Stimulated activated naive CD4-positive, alpha-beta T cell treated with Interleukin-2 at 50 U/mL for 16 hours (primary cell): ENCODE measurements around the gene BPIFA1.

Experiments
- DNase-seq: peaks from one replicate; lab custom pipeline; 2025; lab: John Stamatoyannopoulos, UW

BPIFA1 gene

GRCh38 chr20:33235696-33236095, at the start of gene BPIFA1:
Gene BPIFA1, plus strand, starts transcription at chr20:33235996. Its CDS starts 1,716 bp downstream, at chr20:33237712.
- no peak for DNase-seq

GRCh38 chr20:33187491-33187890, 48.3 kb upstream of the BPIFA1 start:
- DNase-seq: no peak

DNA sequence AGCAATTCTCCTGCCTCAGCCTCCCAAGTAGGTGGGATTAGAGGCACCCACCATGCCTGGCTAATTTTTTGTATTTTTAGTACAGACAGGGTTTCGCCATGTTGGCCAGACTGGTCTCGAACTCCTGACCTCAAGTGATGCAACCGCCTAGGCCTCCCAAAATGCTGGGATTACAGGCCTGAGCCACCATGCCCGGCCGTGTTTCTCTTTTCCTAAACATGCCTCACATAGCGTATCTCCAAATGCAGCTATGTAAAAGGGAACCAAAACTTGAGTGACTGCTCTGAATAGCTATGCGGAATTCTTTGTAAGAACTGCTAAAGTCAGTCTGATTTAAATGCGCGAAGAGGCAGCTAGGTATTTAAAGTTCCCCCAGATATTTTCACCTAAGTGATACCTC, 47.4 kb upstream of the BPIFA1 start:
- no peak for DNase-seq

- no peak for DNase-seq
These were observed 44.3 kb upstream of the BPIFA1 start for GRCh38 chr20:33191484-33191883.

GRCh38 chr20:33191955-33192354, 43.8 kb upstream of the BPIFA1 start:
- no peak for DNase-seq

- no peak for DNase-seq
These were observed 42.8 kb upstream of the BPIFA1 start for GRCh38 chr20:33192912-33193501.

DNA sequence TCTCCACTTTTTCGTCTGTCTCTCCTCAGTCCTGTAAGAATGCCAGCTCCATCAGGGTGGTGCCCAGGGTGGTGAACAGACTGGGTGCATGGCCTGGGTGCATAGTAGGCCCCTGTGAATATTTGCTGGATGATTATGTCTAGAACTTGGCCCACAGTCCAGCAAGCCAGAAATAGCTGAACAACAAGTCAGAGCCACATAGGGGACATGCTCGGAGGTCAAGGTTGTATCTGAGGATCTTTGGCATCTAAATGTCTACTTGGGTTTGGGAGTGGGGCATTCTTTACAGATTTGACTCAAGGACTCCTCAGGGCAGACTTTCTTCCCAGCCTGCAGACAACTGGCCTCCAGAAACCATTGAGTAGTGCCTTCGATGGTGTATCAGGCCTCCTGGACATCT, 36.8 kb upstream of the BPIFA1 start:
- DNase-seq: no peak

- no peak for DNase-seq
These were observed 33.3 kb upstream of the BPIFA1 start for GRCh38 chr20:33202451-33202850.

GRCh38 chr20:33203444-33203843, 32.4 kb upstream of the BPIFA1 start:
- no peak for DNase-seq

DNA sequence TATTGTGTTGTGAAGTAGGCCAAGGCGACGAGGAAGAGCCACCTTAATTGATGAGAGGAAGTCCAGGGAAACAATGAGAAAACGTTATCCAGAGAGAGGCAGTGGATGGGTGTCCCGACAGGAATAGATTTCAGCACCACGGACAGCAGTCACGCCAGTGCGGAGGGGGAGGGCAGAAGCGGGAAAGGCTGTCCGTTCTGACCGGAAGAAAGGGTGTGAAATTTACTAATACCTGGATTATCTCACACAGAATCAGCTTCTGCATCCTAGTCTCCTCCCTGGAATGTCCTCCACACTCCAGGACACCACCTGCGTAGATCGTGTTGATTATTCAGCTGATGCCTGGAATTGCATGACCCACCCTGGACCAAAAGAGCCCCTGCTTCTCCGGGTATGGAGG, 26.0 kb upstream of the BPIFA1 start:
- DNase-seq: no peak

DNA sequence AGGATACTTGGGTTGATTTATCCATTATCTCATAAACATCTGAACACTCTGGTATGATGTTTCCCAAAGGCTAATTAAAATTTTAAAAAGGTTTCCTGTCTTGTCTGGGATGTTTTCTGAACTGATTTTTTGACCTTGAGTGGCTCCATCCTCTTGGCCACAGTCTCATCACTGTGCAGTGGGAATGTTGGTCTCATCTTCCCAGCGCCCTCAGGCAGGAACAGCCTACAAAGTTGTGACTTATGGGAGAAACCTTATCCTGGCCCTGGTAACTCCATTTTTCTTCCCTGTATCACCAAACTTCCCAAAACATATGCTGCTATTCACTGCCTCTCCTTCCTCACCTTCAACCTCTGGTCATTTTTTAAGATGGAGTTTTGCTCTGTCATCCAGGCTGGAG, 25.4 kb upstream of the BPIFA1 start:
- DNase-seq: no peak

DNA sequence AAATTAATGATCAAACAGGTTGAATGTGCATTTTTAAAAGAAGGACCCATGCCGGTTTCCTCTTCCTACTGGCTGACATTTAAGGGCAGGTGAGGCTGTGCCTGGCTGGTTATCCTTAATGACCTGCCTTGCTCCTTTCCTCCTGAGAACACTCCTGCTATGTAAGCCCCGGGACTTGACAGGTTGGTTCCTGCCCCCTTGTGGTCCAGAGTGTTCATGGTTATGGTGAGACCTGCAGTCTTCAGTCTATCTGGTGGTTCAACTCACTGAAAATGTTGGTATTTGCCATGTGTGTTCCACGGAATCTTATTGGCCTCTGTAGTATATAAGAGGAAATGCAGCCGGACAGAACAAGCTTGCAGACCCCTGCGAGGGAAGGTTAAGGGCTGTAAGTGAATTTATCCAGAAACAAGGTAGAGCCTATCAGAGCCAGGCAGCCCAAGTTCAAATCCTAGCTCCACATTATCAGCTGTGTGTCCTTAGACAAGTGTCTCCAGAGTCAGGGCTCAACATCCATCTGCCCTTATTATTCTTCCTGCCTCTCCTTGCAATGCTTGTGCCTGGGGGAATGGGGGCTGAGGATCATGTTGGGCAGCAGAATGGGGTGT, 23.9 kb upstream of the BPIFA1 start:
- peak; percentile 6 for DNase-seq

DNA sequence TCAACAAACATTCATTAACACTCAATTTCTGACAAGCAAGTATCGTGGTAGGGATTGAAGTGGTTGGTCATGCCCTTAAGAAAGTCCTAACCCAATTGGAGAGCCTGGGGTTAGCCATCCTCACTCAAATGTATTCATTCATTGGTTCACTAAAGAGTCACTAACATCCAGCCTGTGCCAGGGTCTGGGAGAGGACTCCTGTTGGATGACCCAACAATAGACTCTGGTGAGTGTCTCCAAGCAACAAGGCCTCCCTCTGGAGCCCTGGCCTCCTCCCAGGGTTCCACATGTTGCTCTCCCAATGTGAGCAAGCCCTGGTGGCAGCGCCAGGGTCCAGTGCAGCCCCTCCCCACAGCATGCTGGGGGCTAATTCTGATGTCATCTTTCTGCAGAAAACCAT, 18.7 kb upstream of the BPIFA1 start, which contains the start of gene BPIFA3:
TSS of gene BPIFA3 (plus strand) at position 301 of the 400 bp plus-strand sequence. CDS start 185 bp downstream, outside the sequence.
- DNase-seq: no peak

DNA sequence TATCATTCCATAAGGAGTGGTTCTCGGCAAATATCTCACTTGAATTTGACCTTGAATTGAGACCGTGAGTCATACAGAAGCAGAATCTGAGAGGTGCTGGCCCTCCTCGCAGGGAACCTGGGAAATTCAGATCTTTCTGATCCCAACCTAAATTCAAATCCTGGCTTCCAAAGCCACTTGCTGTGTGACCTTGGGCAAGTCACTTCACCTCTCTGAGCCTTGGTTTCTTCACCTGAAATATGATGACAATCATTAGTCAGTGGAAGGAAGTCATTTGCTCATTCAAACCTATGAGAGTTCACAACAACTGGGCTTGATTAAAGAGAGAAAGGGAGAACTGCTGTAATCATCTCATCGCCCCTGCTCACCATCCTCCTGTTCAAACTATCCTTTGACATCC, 11.4 kb upstream of the BPIFA1 start:
- DNase-seq: no peak

GRCh38 chr20:33229843-33230242, 6.0 kb upstream of the BPIFA1 start:
- DNase-seq: no peak

GRCh38 chr20:33231237-33231636, 4.6 kb upstream of the BPIFA1 start:
- DNase-seq: no peak

- no peak for DNase-seq
These were observed 3.2 kb upstream of the BPIFA1 start for GRCh38 chr20:33232486-33233072.

DNA sequence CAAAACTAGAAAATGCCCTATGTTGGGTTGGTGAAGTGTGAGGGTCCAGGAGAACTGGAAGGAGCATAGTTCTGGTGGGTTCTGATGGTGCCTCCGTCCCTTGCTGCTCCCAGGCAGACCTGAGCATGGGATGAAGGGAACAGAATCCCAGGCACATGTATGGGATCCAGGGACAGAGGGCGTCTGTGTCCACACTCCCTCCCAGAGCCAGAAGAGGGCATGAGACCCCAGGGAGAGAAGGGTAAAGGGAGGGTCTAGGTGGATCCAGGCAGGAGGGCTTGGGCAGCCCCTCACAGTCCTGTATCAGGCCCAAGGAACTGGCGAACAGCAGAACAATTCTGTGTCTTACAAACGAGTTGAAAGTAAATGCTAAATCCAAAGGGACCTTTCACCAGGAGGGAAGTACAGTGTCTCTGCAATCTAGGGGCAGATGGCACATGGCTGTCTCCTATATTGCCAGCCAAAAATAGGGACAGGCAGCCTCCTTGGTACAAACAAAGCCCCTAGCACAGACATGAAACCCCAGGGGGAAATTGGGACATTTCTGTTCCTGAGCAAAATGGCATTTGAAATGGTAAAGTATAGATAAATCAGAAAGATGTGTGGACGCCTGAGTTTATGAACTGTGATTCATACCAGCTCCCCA, 2.5 kb upstream of the BPIFA1 start:
- DNase-seq: no peak

- no peak for DNase-seq
These were observed 1.7 kb upstream of the BPIFA1 start for GRCh38 chr20:33234050-33234449.

- no peak for DNase-seq
These were observed 555 bp downstream of the BPIFA1 start for GRCh38 chr20:33236351-33236750.

- no peak for DNase-seq
These were observed 2.2 kb downstream of the BPIFA1 start for GRCh38 chr20:33237989-33238388.

GRCh38 chr20:33239418-33239817, 3.6 kb downstream of the BPIFA1 start:
- no peak for DNase-seq
